ENCODE data around the gene SGK1. TPM values are rescaled to one million over a fixed set of nuclear protein-coding genes. Genes with fewer than 3 reads are reported as not detected.
"Not testable (repeated sequence)": the region's sequence is repeated elsewhere in the genome, so short reads cannot be mapped to it uniquely, and the experiment has no call there.

The SGK1 gene
- total RNA-seq, 1 donor from 2014 or later, result 153 TPM

DNA sequence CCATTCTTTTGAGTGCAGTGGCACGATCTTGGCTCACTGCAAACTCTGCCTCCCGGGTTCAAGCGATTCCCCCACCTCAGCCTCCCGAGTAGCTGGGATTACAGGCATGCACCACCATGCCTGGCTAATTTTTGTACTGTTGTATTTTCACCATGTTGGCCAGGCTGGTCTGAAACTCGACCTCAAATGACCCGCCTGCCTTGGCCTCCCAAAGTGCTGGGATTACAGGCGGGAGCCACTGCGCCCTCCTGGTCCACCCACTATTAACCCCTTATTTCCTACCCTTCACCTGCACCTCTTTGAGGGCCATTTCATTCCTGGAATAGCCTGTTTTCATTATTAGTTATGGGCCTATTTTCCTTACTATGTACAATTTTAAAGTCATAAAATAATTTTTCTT is 125.3 kb downstream of the SGK1 start:
- DNase-seq (ENCODE audit: low read depth in 2 of 2), result not testable (repeated sequence)

DNA sequence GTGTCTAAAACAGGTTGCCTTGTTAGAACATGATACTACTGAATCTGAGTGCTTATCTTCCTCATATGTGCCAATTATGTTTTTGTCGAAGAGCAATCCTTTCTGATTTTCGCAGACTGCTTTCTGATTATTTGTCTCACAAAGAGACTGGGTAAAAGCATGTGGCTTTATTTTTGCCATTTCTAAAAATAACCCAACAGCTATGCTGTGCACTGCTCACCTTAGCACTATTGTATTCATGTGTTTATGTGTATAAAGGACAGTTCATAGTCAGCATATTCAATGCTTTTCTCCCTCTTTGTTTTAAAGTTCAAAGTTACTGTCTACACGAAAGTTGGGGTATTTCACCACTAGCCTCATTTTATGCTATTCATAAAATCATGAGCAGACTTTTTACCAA is 127.0 kb downstream of the SGK1 start:
- no peak for DNase-seq (ENCODE audit: low read depth in 2 of 2)

GRCh38 chr6:134187751-134188150 is 130.2 kb downstream of the SGK1 start:
- DNase-seq (ENCODE audit: low read depth in 2 of 2), result no peak

- DNase-seq (ENCODE audit: low read depth in 2 of 2), result no peak
Measured at GRCh38 chr6:134187154-134187553, 130.8 kb downstream of the SGK1 start.

- no peak for DNase-seq (ENCODE audit: low read depth in 2 of 2)
Measured at GRCh38 chr6:134186355-134186754, 131.6 kb downstream of the SGK1 start.

DNA sequence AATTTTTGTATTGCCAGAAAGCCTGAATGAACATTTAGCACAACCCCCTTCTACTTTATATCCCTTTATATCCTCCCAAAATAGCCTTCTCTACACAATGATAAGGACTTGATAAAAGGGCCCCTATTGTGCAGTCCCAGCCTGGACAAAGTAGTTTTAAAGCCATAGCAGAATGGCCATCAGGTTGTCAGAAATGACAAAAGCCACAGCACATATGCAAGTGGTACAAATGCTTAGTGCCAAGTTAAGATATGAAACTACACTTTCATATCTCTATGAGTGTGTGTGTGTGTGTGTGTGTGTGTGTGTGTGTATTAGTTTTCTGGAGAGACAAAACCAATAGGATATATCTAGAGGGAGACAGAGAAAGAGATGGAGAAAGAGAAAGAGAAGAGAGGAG is 132.6 kb downstream of the SGK1 start:
- DNase-seq (ENCODE audit: low read depth in 2 of 2), result no peak

GRCh38 chr6:134183844-134184243 is 134.1 kb downstream of the SGK1 start:
- DNase-seq (ENCODE audit: low read depth in 2 of 2), result no peak

- DNase-seq (ENCODE audit: low read depth in 2 of 2), result no peak
Measured at GRCh38 chr6:134182528-134182927, 135.4 kb downstream of the SGK1 start.

DNA sequence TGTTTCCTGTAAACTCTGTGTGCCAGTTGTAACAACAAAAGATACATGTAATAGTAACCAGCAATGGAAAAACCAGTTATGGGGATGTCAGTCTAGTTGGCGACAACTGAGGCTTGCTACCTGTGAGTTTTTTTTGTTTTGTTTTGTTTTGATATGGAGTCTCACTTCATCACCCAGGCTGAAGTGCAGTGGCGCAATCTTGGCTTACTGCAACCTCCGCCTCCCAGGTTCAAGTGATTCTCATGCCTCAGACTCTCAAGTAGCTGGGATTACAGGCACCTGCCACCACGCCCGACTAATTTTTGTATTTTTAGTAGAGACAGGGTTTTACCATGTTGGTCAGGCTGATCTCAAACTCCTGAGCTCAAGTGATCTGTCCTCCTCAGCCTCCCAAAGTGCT is 136.2 kb downstream of the SGK1 start:
- not testable (repeated sequence) for DNase-seq (ENCODE audit: low read depth in 2 of 2)

- not testable (repeated sequence) for DNase-seq (ENCODE audit: low read depth in 2 of 2)
Measured at GRCh38 chr6:134181251-134181650, 136.7 kb downstream of the SGK1 start.

DNA sequence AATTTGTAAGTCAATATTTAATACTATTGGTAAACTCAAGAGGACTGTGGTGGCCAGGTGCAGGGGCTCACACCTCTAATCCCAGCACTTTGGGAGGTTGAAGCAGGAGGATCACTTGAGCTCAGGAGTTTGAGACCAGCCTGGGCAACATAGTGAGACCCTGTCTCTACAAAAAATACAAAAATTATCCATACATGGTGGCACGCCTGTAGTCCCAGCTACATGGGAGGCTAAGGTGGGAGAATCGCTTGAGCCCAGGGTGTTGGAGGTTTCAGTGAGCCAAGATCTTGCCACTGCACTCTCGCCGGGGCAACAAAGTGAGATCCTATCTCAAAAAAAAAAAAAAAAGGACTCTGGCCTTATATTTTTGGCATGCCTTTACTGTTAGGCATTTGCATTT is 137.4 kb downstream of the SGK1 start:
- not testable (repeated sequence) for DNase-seq (ENCODE audit: low read depth in 2 of 2)

GRCh38 chr6:134178161-134179044 is 139.5 kb downstream of the SGK1 start:
- peak; percentile 84 to 93 for DNase-seq (ENCODE audit: low read depth in 2 of 2)

DNA sequence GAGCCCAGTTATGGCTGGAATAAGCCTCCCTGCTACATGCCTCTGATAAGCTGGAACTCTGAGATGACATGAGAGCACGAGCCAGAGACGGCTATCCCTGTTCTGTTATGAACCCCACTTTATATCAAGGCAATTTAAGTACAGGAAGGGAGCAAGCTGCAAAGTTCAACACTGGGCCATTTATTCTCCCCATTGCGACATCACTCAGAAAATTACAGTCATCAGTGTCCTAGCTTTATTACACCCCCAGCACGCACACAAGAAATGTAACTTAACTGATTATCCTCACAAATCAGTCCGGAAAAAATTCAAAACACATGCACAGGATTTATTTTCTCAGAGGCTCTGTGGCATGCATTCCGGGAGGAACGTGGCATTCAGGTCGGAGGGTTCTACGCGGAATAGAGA is 140.2 kb downstream of the SGK1 start:
- peak in 1 of 2 donors; percentile 46 for DNase-seq (ENCODE audit: low read depth in 2 of 2)

DNA sequence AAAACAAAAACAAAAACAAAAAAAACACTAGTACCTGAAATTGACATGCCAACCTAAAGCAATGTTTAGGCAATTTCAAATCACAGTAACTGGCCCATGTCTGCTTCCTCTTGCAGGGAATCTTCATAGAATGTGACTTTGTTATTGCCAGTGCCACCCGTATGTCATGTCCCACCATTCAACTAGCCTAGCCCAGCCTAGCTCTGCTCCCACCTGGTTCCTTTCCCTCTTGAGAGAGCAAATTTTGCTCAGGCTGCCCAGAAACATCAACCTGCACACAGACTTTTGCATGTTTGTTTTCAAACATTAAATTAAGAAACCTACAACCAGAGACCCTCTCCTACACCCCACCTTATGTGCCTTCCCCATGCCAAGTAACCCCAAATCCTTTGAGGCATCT is 140.7 kb downstream of the SGK1 start:
- no peak for DNase-seq (ENCODE audit: low read depth in 2 of 2)

GRCh38 chr6:134176264-134176975 is 141.5 kb downstream of the SGK1 start:
- DNase-seq (ENCODE audit: low read depth in 2 of 2), result peak in 1 of 2 donors; percentile 60

DNA sequence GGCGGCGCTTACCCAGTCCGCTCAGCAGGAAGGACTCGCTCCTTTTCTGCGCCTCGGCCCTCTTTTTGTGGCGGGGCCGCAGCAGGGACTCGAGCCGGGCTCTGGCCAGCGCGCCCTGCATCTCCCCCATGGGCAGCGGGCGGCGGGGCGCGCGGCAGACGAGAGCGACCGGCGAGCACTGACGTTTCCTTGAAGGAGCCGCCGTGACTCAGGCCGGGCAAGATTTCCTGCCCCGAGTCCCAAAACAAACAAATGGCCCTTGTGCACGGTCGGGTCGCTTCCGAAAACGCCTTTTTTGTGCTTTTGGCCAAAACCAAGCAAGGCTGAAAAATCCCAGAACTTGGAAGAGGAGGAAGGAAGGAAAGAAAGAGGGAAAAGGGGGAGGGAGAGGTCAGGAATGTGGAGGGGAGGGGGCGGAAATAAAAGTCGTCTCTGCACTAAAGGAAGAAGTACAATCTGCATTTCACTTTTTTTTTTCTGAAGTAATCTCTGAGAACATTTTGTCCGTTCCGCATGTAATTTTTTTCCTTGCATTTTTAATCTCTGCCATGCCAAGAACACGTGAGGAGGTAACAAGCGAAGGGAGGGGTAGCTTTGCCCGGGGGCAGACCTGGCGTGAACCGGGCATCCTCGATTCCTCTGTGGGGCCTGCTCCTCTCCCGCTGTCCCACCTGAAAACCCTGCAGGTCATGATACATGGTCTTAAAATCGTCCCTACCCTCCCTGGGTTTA is 142.2 kb downstream of the SGK1 start:
- DNase-seq (ENCODE audit: low read depth in 2 of 2), result peak in 1 of 2 donors; percentile 84

GRCh38 chr6:134174672-134175531 is 143.0 kb downstream of the SGK1 start:
- peak; percentile 80 to 94 for DNase-seq (ENCODE audit: low read depth in 2 of 2)

GRCh38 chr6:134173936-134174671 is 143.8 kb downstream of the SGK1 start:
- peak; percentile 77 to 90 for DNase-seq (ENCODE audit: low read depth in 2 of 2)

- DNase-seq (ENCODE audit: low read depth in 2 of 2), result no peak
Measured at GRCh38 chr6:134173366-134173725, 144.6 kb downstream of the SGK1 start.

- no peak for DNase-seq (ENCODE audit: low read depth in 2 of 2)
Measured at GRCh38 chr6:134172706-134173365, 145.1 kb downstream of the SGK1 start.

Measured in dermis microvascular lymphatic vessel endothelial cell (primary cell).